Lower leg skin (tissue), 4 donors: ENCODE data around the gene ITGB1BP1. TPM values are rescaled to one million over a fixed set of nuclear protein-coding genes. Genes with fewer than 3 reads are reported as not detected.

Experiments used
- DNase-seq, 2 donors: peaks; one replicate each; pipeline ENCODE4 v3.0.0-alpha.2; 2019; ENCODE audit warnings: low spot score in 2 of 2
- H3K4me3 ChIP-seq: fragments of 200-600 bp; sonication (generic); 2 replicates; pipeline ENCODE4 v1.5.1; 2017; ENCODE audit warnings: mild to moderate bottlenecking, low read depth; ENCODE audit not compliant: poor library complexity, severe bottlenecking
- POLR2A ChIP-seq, 2 donors: fragments of 450-650 bp; IDR thresholded peaks; one replicate each; pipeline ENCODE4 v1.6.1; 2016 to 2017; ENCODE audit warnings: antibody characterized with exemption in 2 of 2, mild to moderate bottlenecking in 1 of 2, moderate library complexity in 1 of 2
- WGBS, 2 donors: methylation state at CpG; one replicate each; pipeline ENCODE4 v1.1.5; 2018; 5-methylcytosine and 5-hydroxymethylcytosine counted together
- intact Hi-C: fragments of 100-400 bp; cut with DNase I; formaldehyde crosslinking; loops from one replicate; pipeline ENCODE4 v1.15.0; 2023; ENCODE audit warnings: low total_unique reads
- total RNA-seq, 4 donors: library from RNA; depleted of rRNA; stranded (reverse); fragments of >200 nt; gene quantifications; one replicate each; pipeline ENCODE4 v1.1.0, GENCODE V29; 2016
- TF ChIP-seq, protein P1 (sequence below), 3 donors: fragments of 450-650 bp; IDR thresholded peaks; one replicate each; pipeline ENCODE4 v1.5.1; 2016; ENCODE audit warnings: antibody characterized with exemption in 3 of 3, mild to moderate bottlenecking in 3 of 3, moderate library complexity in 2 of 3

Gene ITGB1BP1, protein sequence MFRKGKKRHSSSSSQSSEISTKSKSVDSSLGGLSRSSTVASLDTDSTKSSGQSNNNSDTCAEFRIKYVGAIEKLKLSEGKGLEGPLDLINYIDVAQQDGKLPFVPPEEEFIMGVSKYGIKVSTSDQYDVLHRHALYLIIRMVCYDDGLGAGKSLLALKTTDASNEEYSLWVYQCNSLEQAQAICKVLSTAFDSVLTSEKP
- 10 to 100 TPM; 22.4 to 30.1 (median 26.5) TPM for total RNA-seq

DNA sequence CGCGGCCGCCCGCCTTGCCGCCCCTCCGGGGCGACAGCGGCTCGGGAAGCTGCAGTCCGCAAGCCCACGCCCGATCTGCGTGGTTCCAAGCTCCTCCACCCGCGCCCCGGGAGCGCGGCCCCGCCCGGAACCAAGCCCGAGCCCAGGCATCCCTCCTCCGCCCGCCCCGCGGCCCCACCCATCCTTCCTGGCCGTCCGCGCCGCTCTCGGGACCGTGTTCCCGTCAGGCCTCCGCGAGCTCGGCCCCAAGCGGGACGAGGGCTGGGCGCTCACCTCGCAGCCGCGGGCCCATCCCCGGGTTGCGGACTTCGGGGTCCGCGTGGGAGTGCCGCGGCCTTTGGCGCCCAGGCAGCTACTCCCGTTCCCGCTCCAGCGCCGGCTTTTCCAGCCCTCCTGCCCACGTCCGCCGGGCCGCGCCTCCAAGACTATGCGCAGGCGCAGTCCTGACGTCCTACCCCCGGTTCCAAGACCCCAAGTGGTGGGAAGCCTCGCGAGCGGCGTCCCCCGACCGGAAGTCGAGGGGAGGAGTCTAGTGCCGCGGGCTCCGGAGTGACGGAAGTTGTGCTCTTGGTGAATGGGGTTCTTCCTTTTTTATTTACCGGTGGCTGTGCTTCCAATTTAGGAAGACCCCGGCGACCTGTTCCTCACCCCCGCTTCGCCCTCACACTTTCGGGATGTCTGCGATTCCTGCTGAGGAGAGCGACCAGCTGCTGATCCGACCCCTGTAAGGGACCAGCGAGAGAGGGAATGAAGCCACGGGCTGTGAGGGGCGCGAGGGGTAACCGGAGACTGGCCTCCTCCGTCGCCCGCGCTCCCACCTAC is at the start of gene ITGB1BP1, which contains the start of gene CPSF3:
Gene ITGB1BP1 (minus strand): TSS at position 429 of the 822 bp plus-strand sequence. CDS start 4,831 bp downstream, outside the sequence.
Gene CPSF3 (plus strand): TSS at position 555 of the 822 bp plus-strand sequence. CDS start 120 bp downstream, at position 675.
- 0% methylated on average over 52 to 77 of the region's 91 CpGs for WGBS, 2 donors
- no peak for TF ChIP-seq POLR2A (IDR thresholded peaks at IDR 0.05)
- TF ChIP-seq, protein P1, sequence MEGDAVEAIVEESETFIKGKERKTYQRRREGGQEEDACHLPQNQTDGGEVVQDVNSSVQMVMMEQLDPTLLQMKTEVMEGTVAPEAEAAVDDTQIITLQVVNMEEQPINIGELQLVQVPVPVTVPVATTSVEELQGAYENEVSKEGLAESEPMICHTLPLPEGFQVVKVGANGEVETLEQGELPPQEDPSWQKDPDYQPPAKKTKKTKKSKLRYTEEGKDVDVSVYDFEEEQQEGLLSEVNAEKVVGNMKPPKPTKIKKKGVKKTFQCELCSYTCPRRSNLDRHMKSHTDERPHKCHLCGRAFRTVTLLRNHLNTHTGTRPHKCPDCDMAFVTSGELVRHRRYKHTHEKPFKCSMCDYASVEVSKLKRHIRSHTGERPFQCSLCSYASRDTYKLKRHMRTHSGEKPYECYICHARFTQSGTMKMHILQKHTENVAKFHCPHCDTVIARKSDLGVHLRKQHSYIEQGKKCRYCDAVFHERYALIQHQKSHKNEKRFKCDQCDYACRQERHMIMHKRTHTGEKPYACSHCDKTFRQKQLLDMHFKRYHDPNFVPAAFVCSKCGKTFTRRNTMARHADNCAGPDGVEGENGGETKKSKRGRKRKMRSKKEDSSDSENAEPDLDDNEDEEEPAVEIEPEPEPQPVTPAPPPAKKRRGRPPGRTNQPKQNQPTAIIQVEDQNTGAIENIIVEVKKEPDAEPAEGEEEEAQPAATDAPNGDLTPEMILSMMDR (IDR thresholded peaks at IDR 0.05), result peak in 1 of 3 donors; percentile 39
- intact Hi-C loops, result no loop called here
- H3K4me3 ChIP-seq, result peak within 1 kb of the TSS; percentile 89
- peak; percentile 96 to 99 for DNase-seq

GRCh38 chr2:9472511-9472910 is 49.2 kb upstream of the ITGB1BP1 start:
- no peak for TF ChIP-seq POLR2A (IDR thresholded peaks at IDR 0.05)
- TF ChIP-seq, protein P1 (IDR thresholded peaks at IDR 0.05), result no peak
- intact Hi-C loops, result no loop called here
- 94 to 97% methylated on average over 9 of the region's 9 CpGs for WGBS, 2 donors
- no peak overlapping the region for H3K4me3 ChIP-seq
- DNase-seq, result no peak

GRCh38 chr2:9471206-9471605 is 47.9 kb upstream of the ITGB1BP1 start:
- 87 to 91% methylated on average over 5 of the region's 5 CpGs for WGBS, 2 donors
- H3K4me3 ChIP-seq, result no peak overlapping the region
- no peak for DNase-seq
- no peak for TF ChIP-seq POLR2A (IDR thresholded peaks at IDR 0.05)
- TF ChIP-seq, protein P1 (IDR thresholded peaks at IDR 0.05), result no peak
- intact Hi-C loops, result no loop called here

- intact Hi-C loops, result no loop called here
- DNase-seq, result no peak
- 87 to 89% methylated on average over 10 of the region's 10 CpGs for WGBS, 2 donors
- TF ChIP-seq, protein P1 (IDR thresholded peaks at IDR 0.05), result no peak
- no peak for TF ChIP-seq POLR2A (IDR thresholded peaks at IDR 0.05)
- H3K4me3 ChIP-seq, result no peak overlapping the region
Measured at GRCh38 chr2:9467687-9468086, 44.4 kb upstream of the ITGB1BP1 start.

GRCh38 chr2:9466147-9466683 is 42.9 kb upstream of the ITGB1BP1 start:
- intact Hi-C loops, result no loop called here
- DNase-seq, result no peak
- TF ChIP-seq, protein P1 (IDR thresholded peaks at IDR 0.05), result no peak
- TF ChIP-seq POLR2A (IDR thresholded peaks at IDR 0.05), result no peak
- WGBS, 2 donors, result 91 to 94% methylated on average over 46 of the region's 46 CpGs
- no peak overlapping the region for H3K4me3 ChIP-seq
